MM.1S (cell line): ENCODE results near the gene GCA.
A peak's percentile ranks its signal among the peaks of the same experiment; 100 is the strongest.

ENCODE experiments used
- DNase-seq: peaks from one replicate; pipeline ENCODE4 v3.0.0-alpha.2; 2015
- H2AFZ ChIP-seq: fragments of 300-600 bp; sonication (generic); 2 replicates; pipeline ENCODE4 v1.6.0; 2016; ENCODE audit warnings: antibody characterized with exemption, low read length
- H3F3A ChIP-seq: fragments of 300-600 bp; sonication (generic); 2 replicates; pipeline ENCODE4 v1.6.1; 2016; ENCODE audit warnings: mild to moderate bottlenecking, antibody characterized with exemption, low read length, moderate library complexity, mixed read lengths; ENCODE audit not compliant: insufficient read depth
- H3K27ac ChIP-seq: fragments of 300-600 bp; sonication (generic); 2 replicates; pipeline ENCODE4 v1.5.1; 2016; ENCODE audit warnings: mild to moderate bottlenecking, low read length
- H3K27me3 ChIP-seq: fragments of 300-600 bp; sonication (generic); replicated peaks from 2 replicates; pipeline ENCODE4 v1.6.0; 2016; ENCODE audit warnings: low read length; ENCODE audit not compliant: insufficient read depth
- H3K36me3 ChIP-seq: fragments of 300-600 bp; sonication (generic); replicated peaks from 2 replicates; pipeline ENCODE4 v1.6.1; 2016; ENCODE audit warnings: mild to moderate bottlenecking, low read length, mixed read lengths; ENCODE audit not compliant: insufficient read depth
- H3K4me1 ChIP-seq: fragments of 300-600 bp; sonication (generic); 2 replicates; pipeline ENCODE4 v1.6.1; 2016; ENCODE audit warnings: low read length, mixed read lengths
- H3K4me2 ChIP-seq: fragments of 300-600 bp; sonication (generic); 2 replicates; pipeline ENCODE4 v1.6.0; 2016; ENCODE audit warnings: low read depth, low read length
- H3K4me3 ChIP-seq: fragments of 300-600 bp; sonication (generic); 2 replicates; pipeline ENCODE4 v1.5.1; 2016; ENCODE audit warnings: low read length, mixed read lengths
- H3K79me2 ChIP-seq: fragments of 300-600 bp; sonication (generic); 2 replicates; pipeline ENCODE4 v1.6.1; 2016; ENCODE audit warnings: mixed run types, low read length, mixed read lengths
- H3K9ac ChIP-seq: fragments of 300-600 bp; sonication (generic); 2 replicates; pipeline ENCODE4 v1.6.1; 2016; ENCODE audit warnings: low read length, mixed read lengths
- H3K9me2 ChIP-seq: fragments of 300-600 bp; sonication (generic); replicated peaks from 2 replicates; pipeline ENCODE4 v1.6.1; 2016; ENCODE audit warnings: mild to moderate bottlenecking, low read length, mixed read lengths; ENCODE audit not compliant: insufficient read depth
- H3K9me3 ChIP-seq: fragments of 300-600 bp; sonication (generic); replicated peaks from 2 replicates; pipeline ENCODE4 v1.6.1; 2016; ENCODE audit warnings: mild to moderate bottlenecking, low read length, mixed read lengths; ENCODE audit not compliant: insufficient read depth
- H4K20me1 ChIP-seq: fragments of 300-600 bp; sonication (generic); 2 replicates; pipeline ENCODE4 v1.6.1; 2016; ENCODE audit warnings: mild to moderate bottlenecking, low read length, moderate library complexity, mixed read lengths; ENCODE audit not compliant: insufficient read depth
- CTCF ChIP-seq: fragments of 300-600 bp; sonication (generic); IDR thresholded peaks from 2 replicates; pipeline ENCODE4 v1.5.1; 2016; ENCODE audit warnings: antibody characterized with exemption, low read length, mixed read lengths
- EZH2 ChIP-seq: fragments of 300-600 bp; sonication (generic); optimal IDR thresholded peaks from 2 replicates; pipeline ENCODE3; 2017; ENCODE audit warnings: low read depth, mild to moderate bottlenecking, antibody characterized with exemption, low read length, mixed read lengths
- EZH2phosphoT487 ChIP-seq: fragments of 300-600 bp; sonication (generic); IDR thresholded peaks from 2 replicates; pipeline ENCODE4 v1.6.1; 2018; ENCODE audit warnings: antibody characterized with exemption, low read length

Gene GCA

DNA sequence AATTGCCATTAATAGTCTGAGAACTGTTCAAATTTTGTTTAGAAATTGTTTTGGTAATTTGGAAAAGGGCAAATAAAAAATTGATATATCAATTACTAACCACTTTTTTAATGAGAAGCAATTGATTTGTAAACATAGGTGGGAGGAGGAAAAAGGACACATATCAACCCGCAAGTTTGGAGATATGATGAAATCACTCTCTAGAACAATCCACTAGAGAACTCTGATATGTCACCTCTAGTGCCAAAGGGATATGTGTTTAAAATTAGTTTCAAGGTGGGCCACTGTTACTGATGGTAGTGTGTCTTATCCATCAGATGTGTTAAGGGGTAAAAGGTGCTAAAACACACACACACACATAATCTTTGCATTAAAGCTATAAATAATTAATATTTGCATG, 42.1 kb upstream of the GCA start:
- DNase-seq: no peak
- Histone ChIP-seq H3K27ac (no peak overlapping the region), H3K79me2 (no peaks in the 10 kb centered on the region), H4K20me1 (no peaks in the 10 kb centered on the region), H3K27me3 (no peaks in the 10 kb centered on the region), H3K9me3 (no peaks in the 10 kb centered on the region), H2AFZ (no peak overlapping the region), H3K4me2 (no peak overlapping the region), H3F3A (no peaks in the 10 kb centered on the region), H3K9ac (no peak overlapping the region), H3K4me3 (no peak overlapping the region), H3K9me2 (no peaks in the 10 kb centered on the region), H3K36me3 (no peaks in the 10 kb centered on the region; the same call in 1 of the 2 replicates), H3K4me1 (no peaks in the 10 kb centered on the region)
- TF ChIP-seq EZH2phosphoT487: no peak
- TF ChIP-seq EZH2: no peak
- TF ChIP-seq CTCF: no peak

DNA sequence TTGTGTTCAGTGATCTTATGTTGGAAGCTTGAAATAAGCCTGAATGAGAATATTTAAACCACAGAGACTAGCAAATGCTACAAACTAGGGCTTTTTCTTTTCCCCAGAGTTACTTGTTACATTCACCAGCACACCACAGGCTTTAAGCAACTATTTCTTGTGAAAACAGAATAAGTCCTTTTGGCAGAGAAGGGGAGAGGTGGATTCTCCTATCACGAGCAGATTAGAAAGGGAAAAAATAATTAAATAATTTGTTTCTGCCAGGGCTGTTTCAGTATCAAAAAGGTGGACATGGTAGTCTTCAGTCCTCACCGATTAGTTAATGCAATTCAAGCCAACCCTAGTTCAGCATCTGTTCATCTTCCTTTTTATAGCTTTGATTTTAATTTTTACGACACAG, 38.0 kb upstream of the GCA start:
- Histone ChIP-seq H3F3A (no peaks in the 10 kb centered on the region), H3K9me2 (no peaks in the 10 kb centered on the region), H3K27ac (no peak overlapping the region), H3K79me2 (peaks cover 9% of the 10 kb centered on the region; the same call in 1 of the 2 replicates), H3K4me3 (no peak overlapping the region), H3K4me2 (no peak overlapping the region), H3K9ac (no peak overlapping the region), H3K27me3 (no peaks in the 10 kb centered on the region), H3K36me3 (no peaks in the 10 kb centered on the region; the same call in 1 of the 2 replicates), H3K4me1 (0 out of 2 replicates have a peak, but pooled peaks cover 7% of the 10 kb centered on the region), H4K20me1 (no peaks in the 10 kb centered on the region), H3K9me3 (no peaks in the 10 kb centered on the region), H2AFZ (no peak overlapping the region)
- DNase-seq: no peak
- TF ChIP-seq EZH2: no peak
- no peak for TF ChIP-seq EZH2phosphoT487
- no peak for TF ChIP-seq CTCF

- no peak overlapping the region for H3K4me2 ChIP-seq
- no peaks in the 10 kb centered on the region for H3K9me3 ChIP-seq
- 0 out of 2 replicates have a peak, but pooled peaks cover 13% of the 10 kb centered on the region for H3K4me1 ChIP-seq
- H3F3A ChIP-seq: no peaks in the 10 kb centered on the region
- no peaks in the 10 kb centered on the region; the same call in 1 of the 2 replicates for H3K36me3 ChIP-seq
- H3K27me3 ChIP-seq: no peaks in the 10 kb centered on the region
- no peak overlapping the region for H3K4me3 ChIP-seq
- no peak overlapping the region for H2AFZ ChIP-seq
- H4K20me1 ChIP-seq: no peaks in the 10 kb centered on the region
- DNase-seq: peak; percentile 22
- TF ChIP-seq EZH2phosphoT487 (no peak), EZH2 (no peak), CTCF (no peak)
- no peak overlapping the region for H3K27ac ChIP-seq
- no peaks in the 10 kb centered on the region for H3K9me2 ChIP-seq
- no peak overlapping the region for H3K9ac ChIP-seq
- H3K79me2 ChIP-seq: peaks cover 39% of the 10 kb centered on the region
Measured at GRCh38 chr2:162308747-162309503, 35.0 kb upstream of the GCA start.
